GM23338 (cell line): Measurements from ENCODE around the gene DGKH. TPM values are rescaled to one million over a fixed set of nuclear protein-coding genes. Genes with fewer than 3 reads are reported as not detected.

Experiments used
- ATAC-seq: fragments of 200-7000 bp; cut with Tn5 transposase; 3 replicates; pipeline ENCODE4 v1.9.1; 2020
- DNase-seq: peaks from one replicate; pipeline ENCODE4 v3.0.0-alpha.2; 2015; ENCODE audit warnings: low spot score
- H2AFZ ChIP-seq: fragments of 200-600 bp; sonication (generic); 2 replicates; pipeline ENCODE4 v1.8.0; 2016; ENCODE audit warnings: antibody characterized with exemption, mild to moderate bottlenecking, moderate library complexity
- H3F3A ChIP-seq: fragments of 200-600 bp; sonication (generic); replicated peaks from 2 replicates; pipeline ENCODE4 v1.8.0; 2017; ENCODE audit warnings: antibody characterized with exemption, mixed run types, low read depth
- H3K27ac ChIP-seq: fragments of 200-600 bp; sonication (generic); 2 replicates; pipeline ENCODE4 v1.6.1; 2016; ENCODE audit warnings: low read depth
- H3K27me3 ChIP-seq: fragments of 200-600 bp; sonication (generic); 2 replicates; pipeline ENCODE4 v1.8.0; 2016; ENCODE audit warnings: mild to moderate bottlenecking, mixed run types, moderate library complexity; ENCODE audit not compliant: insufficient read depth
- H3K36me3 ChIP-seq: fragments of 200-600 bp; sonication (generic); 2 replicates; pipeline ENCODE4 v1.8.0; 2016; ENCODE audit warnings: mild to moderate bottlenecking; ENCODE audit not compliant: insufficient read depth
- H3K4me1 ChIP-seq: fragments of 200-600 bp; sonication (generic); 2 replicates; pipeline ENCODE4 v1.8.0; 2016; ENCODE audit warnings: mild to moderate bottlenecking, moderate library complexity; ENCODE audit not compliant: insufficient read depth
- H3K4me2 ChIP-seq: fragments of 200-600 bp; sonication (generic); 2 replicates; pipeline ENCODE4 v1.7.1; 2017; ENCODE audit warnings: mixed run types
- H3K4me3 ChIP-seq: fragments of 200-600 bp; sonication (generic); 2 replicates; pipeline ENCODE4 v1.6.1; 2016; ENCODE audit warnings: mixed run types
- H3K79me2 ChIP-seq: fragments of 200-600 bp; sonication (generic); replicated peaks from 2 replicates; pipeline ENCODE4 v1.8.0; 2017; ENCODE audit warnings: mild to moderate bottlenecking; ENCODE audit not compliant: insufficient read depth
- H3K9me2 ChIP-seq: fragments of 200-600 bp; sonication (generic); 2 replicates; pipeline ENCODE4 v1.8.0; 2017; ENCODE audit not compliant: insufficient read depth
- H4K20me1 ChIP-seq: fragments of 200-600 bp; sonication (generic); replicated peaks from 2 replicates; pipeline ENCODE4 v1.8.0; 2017; ENCODE audit warnings: mild to moderate bottlenecking; ENCODE audit not compliant: insufficient read depth
- H3K27ac Mint-ChIP-seq: 2 replicates; pipeline ENCODE4 v1.8.0; 2020; ENCODE audit warnings: inconsistent platforms, mild to moderate bottlenecking, moderate library complexity, mixed read lengths
- H3K27me3 Mint-ChIP-seq: 3 replicates; pipeline ENCODE4 v1.8.0; 2022; ENCODE audit warnings: low read depth, mild to moderate bottlenecking, moderate library complexity, mixed read lengths, inconsistent platforms; ENCODE audit not compliant: insufficient read depth, poor library complexity
- H3K36me3 Mint-ChIP-seq: 3 replicates; pipeline ENCODE4 v1.8.0; 2021; ENCODE audit warnings: low read depth, mild to moderate bottlenecking, inconsistent platforms, moderate library complexity, mixed read lengths
- H3K4me1 Mint-ChIP-seq: 3 replicates; pipeline ENCODE4 v1.8.0; 2020; ENCODE audit warnings: mild to moderate bottlenecking, inconsistent platforms, mixed read lengths
- H3K4me3 Mint-ChIP-seq: 3 replicates; pipeline ENCODE4 v1.8.0; 2021; ENCODE audit warnings: moderate library complexity, mild to moderate bottlenecking, inconsistent platforms, mixed read lengths
- H3K9me3 Mint-ChIP-seq: 3 replicates; pipeline ENCODE4 v1.8.0; 2020; ENCODE audit warnings: moderate library complexity, mild to moderate bottlenecking, inconsistent platforms, mixed read lengths
- CREB1 ChIP-seq: fragments of 250-450 bp; sonication (Bioruptor Pico); IDR thresholded peaks from 2 replicates; pipeline ENCODE4 v1.5.0; 2020; ENCODE audit warnings: low read depth, mild to moderate bottlenecking, moderate library complexity
- ETS1 ChIP-seq: IDR thresholded peaks from 2 replicates; pipeline ENCODE4 v1.6.1; 2016; ENCODE audit warnings: antibody characterized with exemption
- EZH2 ChIP-seq: fragments of 200-600 bp; sonication (generic); IDR thresholded peaks from one replicate; pipeline ENCODE4 v1.8.0; 2017; ENCODE audit warnings: antibody characterized with exemption, mild to moderate bottlenecking, low read depth; ENCODE audit not compliant: unreplicated experiment
- EZH2phosphoT487 ChIP-seq: fragments of 200-600 bp; sonication (generic); IDR thresholded peaks from one replicate; pipeline ENCODE4 v1.8.1; 2018; ENCODE audit warnings: antibody characterized with exemption; ENCODE audit not compliant: unreplicated experiment
- JUNB ChIP-seq: IDR thresholded peaks from one replicate; pipeline ENCODE4 v1.6.1; 2016; ENCODE audit warnings: antibody characterized with exemption; ENCODE audit not compliant: unreplicated experiment
- NANOG ChIP-seq: IDR thresholded peaks from 2 replicates; pipeline ENCODE4 v1.6.1; 2016; ENCODE audit warnings: antibody characterized with exemption, borderline replicate concordance
- POLR2AphosphoS5 ChIP-seq: IDR thresholded peaks from 2 replicates; pipeline ENCODE4 v1.6.1; 2016; ENCODE audit warnings: antibody characterized with exemption, low read depth
- STAT1 ChIP-seq: IDR thresholded peaks from one replicate; pipeline ENCODE4 v1.6.1; 2016; ENCODE audit warnings: antibody characterized with exemption; ENCODE audit not compliant: unreplicated experiment
- ZNF114 ChIP-seq: fragments of 250-450 bp; sonication (Bioruptor Pico); IDR thresholded peaks from 2 replicates; pipeline ENCODE4 v1.5.0; 2020; ENCODE audit warnings: mild to moderate bottlenecking, moderate library complexity
- ZNF331 ChIP-seq: fragments of 250-450 bp; sonication (Bioruptor Pico); IDR thresholded peaks from 2 replicates; pipeline ENCODE4 v1.5.0; 2020; ENCODE audit warnings: low read depth, mild to moderate bottlenecking, moderate library complexity
- ZNF462 ChIP-seq: fragments of 250-450 bp; sonication (Bioruptor Pico); IDR thresholded peaks from 2 replicates; pipeline ENCODE4 v1.5.0; 2020; ENCODE audit warnings: mild to moderate bottlenecking, moderate library complexity
- polyA plus RNA-seq: library from polyadenylated mRNA; unstranded; fragments of >200 nt; fragmentation: Nextera tagmentation; extraction: Ambion mirVana; gene quantifications from 2 replicates; pipeline ENCODE4 v1.2.1, GENCODE V29; 2016
- total RNA-seq: library from RNA; depleted of rRNA; stranded (reverse); fragments of >200 nt; shearing (Covaris generic); gene quantifications from 2 replicates; pipeline ENCODE4 v1.2.3, GENCODE V29; 2014
- TF ChIP-seq, protein P1 (sequence below), 2 experiments: fragments of 200-600 bp in 1 of 2; sonication (generic) in 1 of 2; conservative IDR thresholded peaks; 2 replicates each; pipeline versions ENCODE4 v1.5.1 to v1.6.1; 2016 to 2017; ENCODE audit warnings: antibody characterized with exemption in 2 of 2, low read depth in 2 of 2, mild to moderate bottlenecking in 2 of 2, moderate library complexity in 1 of 2

DGKH gene
- total and polyA plus RNA-seq, 2 experiments from 2014 or later: 2.1 to 7.5 TPM

GRCh38 chr13:42035905-42036521, 12.4 kb upstream of the DGKH start:
- peaks cover 5% of the 10 kb centered on the region; the same call in 1 of the 2 replicates for H3K4me1 ChIP-seq
- H3K9me3 Mint-ChIP-seq: peaks cover 12% of the 10 kb centered on the region
- no peak overlapping the region for H2AFZ ChIP-seq
- no peak overlapping the region for H3K4me3 Mint-ChIP-seq
- no peak overlapping the region for H3K4me3 ChIP-seq
- H3K4me1 Mint-ChIP-seq: peaks cover 11% of the 10 kb centered on the region
- H3K27me3 ChIP-seq: peaks cover 39% of the 10 kb centered on the region
- peaks cover 14% of the 10 kb centered on the region for H3F3A ChIP-seq
- H3K27ac ChIP-seq: no peak overlapping the region
- H3K4me2 ChIP-seq: no peak overlapping the region
- 0 out of 2 replicates have a peak, but pooled peaks cover 4% of the 10 kb centered on the region for H3K36me3 ChIP-seq
- H3K9me2 ChIP-seq: no peaks in the 10 kb centered on the region
- no peak for ATAC-seq
- no peaks in the 10 kb centered on the region for H4K20me1 ChIP-seq
- no peak for TF ChIP-seq JUNB
- no peak for TF ChIP-seq POLR2AphosphoS5
- no peak for TF ChIP-seq EZH2phosphoT487
- TF ChIP-seq STAT1: no peak
- no peak for TF ChIP-seq ZNF331 (CRISPR knock-in tag)
- no peak for DNase-seq
- H3K27me3 Mint-ChIP-seq: peaks cover 24% of the 10 kb centered on the region
- no peaks in the 10 kb centered on the region for H3K79me2 ChIP-seq
- H3K36me3 Mint-ChIP-seq: peaks cover 2% of the 10 kb centered on the region; the same call in 2 of the 3 replicates
- H3K27ac Mint-ChIP-seq: no peak overlapping the region

GRCh38 chr13:42036711-42037110, 11.7 kb upstream of the DGKH start:
- peaks cover 5% of the 10 kb centered on the region for H3K36me3 Mint-ChIP-seq
- Histone ChIP-seq H2AFZ (no peak overlapping the region), H3K4me2 (no peak overlapping the region), H3F3A (peaks cover 19% of the 10 kb centered on the region), H3K9me2 (no peaks in the 10 kb centered on the region), H3K27me3 (peaks cover 46% of the 10 kb centered on the region), H3K4me1 (peaks cover 5% of the 10 kb centered on the region; the same call in 1 of the 2 replicates), H3K4me3 (no peak overlapping the region), H3K27ac (no peak overlapping the region), H3K36me3 (0 out of 2 replicates have a peak, but pooled peaks cover 4% of the 10 kb centered on the region), H4K20me1 (no peaks in the 10 kb centered on the region), H3K79me2 (no peaks in the 10 kb centered on the region)
- no peak overlapping the region for H3K4me3 Mint-ChIP-seq
- H3K9me3 Mint-ChIP-seq: peaks cover 12% of the 10 kb centered on the region
- peaks cover 28% of the 10 kb centered on the region for H3K27me3 Mint-ChIP-seq
- no peak overlapping the region for H3K27ac Mint-ChIP-seq
- no peak for ATAC-seq
- H3K4me1 Mint-ChIP-seq: peaks cover 11% of the 10 kb centered on the region
- no peak for DNase-seq
- no peak for TF ChIP-seq JUNB
- no peak for TF ChIP-seq ETS1
- no peak for TF ChIP-seq ZNF114 (CRISPR knock-in tag)
- TF ChIP-seq STAT1: no peak
- TF ChIP-seq, protein P1, sequence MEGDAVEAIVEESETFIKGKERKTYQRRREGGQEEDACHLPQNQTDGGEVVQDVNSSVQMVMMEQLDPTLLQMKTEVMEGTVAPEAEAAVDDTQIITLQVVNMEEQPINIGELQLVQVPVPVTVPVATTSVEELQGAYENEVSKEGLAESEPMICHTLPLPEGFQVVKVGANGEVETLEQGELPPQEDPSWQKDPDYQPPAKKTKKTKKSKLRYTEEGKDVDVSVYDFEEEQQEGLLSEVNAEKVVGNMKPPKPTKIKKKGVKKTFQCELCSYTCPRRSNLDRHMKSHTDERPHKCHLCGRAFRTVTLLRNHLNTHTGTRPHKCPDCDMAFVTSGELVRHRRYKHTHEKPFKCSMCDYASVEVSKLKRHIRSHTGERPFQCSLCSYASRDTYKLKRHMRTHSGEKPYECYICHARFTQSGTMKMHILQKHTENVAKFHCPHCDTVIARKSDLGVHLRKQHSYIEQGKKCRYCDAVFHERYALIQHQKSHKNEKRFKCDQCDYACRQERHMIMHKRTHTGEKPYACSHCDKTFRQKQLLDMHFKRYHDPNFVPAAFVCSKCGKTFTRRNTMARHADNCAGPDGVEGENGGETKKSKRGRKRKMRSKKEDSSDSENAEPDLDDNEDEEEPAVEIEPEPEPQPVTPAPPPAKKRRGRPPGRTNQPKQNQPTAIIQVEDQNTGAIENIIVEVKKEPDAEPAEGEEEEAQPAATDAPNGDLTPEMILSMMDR (conservative IDR thresholded peaks at IDR 0.05; ENCODE audit: low read depth in 2 of 2): no peak
- no peak for TF ChIP-seq ZNF331 (CRISPR knock-in tag)
- TF ChIP-seq CREB1 (CRISPR knock-in tag): no peak
- TF ChIP-seq EZH2: no peak
- TF ChIP-seq ZNF462 (CRISPR knock-in tag): no peak
- no peak for TF ChIP-seq POLR2AphosphoS5
- TF ChIP-seq NANOG: no peak
- TF ChIP-seq EZH2phosphoT487: no peak
